GM12801 (cell line): ENCODE data around the gene TRIM25.

Experiments used
- TF ChIP-seq, protein P1 (sequence below): IDR thresholded peaks from one replicate; pipeline ENCODE4 v1.5.1; 2011; ENCODE audit warnings: control low read depth; ENCODE audit not compliant: insufficient read length; ENCODE audit errors: extremely low read depth

The TRIM25 gene

DNA sequence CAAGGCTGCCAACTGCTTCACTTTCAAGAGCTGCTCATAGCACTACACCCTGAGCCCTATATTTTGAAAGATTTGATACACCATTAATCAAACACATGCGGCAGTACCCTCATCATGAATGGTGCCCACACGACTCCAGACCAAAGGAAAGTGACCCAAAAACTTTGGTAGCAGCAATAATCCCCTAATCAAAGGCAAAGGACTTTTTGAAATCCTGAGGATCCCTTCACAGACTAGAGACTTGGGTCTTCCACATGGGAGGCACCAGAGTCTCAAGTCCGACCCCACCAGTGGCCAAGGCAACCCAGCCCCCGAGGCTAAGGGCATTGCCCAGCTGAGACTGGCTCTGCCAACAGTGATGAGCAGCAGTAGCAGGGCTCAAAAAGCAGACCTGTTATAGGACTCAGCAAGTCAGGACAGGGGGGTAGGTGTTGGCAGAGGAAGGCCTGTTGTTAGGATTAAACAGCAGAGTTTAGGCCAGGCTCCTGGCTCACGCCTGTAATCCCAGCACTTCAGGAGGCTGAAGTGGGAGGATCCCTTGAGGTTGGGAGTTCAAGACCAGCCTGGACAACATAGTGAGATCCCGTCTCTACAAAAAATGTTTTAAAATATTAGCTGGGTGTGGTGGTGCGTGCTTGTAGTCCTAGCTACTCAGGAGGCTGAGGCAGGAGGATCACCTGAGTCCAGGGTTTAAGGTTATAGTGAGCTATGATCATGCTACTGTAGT, 3.2 kb downstream of the TRIM25 start:
- TF ChIP-seq, protein P1, sequence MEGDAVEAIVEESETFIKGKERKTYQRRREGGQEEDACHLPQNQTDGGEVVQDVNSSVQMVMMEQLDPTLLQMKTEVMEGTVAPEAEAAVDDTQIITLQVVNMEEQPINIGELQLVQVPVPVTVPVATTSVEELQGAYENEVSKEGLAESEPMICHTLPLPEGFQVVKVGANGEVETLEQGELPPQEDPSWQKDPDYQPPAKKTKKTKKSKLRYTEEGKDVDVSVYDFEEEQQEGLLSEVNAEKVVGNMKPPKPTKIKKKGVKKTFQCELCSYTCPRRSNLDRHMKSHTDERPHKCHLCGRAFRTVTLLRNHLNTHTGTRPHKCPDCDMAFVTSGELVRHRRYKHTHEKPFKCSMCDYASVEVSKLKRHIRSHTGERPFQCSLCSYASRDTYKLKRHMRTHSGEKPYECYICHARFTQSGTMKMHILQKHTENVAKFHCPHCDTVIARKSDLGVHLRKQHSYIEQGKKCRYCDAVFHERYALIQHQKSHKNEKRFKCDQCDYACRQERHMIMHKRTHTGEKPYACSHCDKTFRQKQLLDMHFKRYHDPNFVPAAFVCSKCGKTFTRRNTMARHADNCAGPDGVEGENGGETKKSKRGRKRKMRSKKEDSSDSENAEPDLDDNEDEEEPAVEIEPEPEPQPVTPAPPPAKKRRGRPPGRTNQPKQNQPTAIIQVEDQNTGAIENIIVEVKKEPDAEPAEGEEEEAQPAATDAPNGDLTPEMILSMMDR, result no peak

- TF ChIP-seq, protein P1, result no peak
Measured at GRCh38 chr17:56909742-56910508, 3.9 kb downstream of the TRIM25 start.

DNA sequence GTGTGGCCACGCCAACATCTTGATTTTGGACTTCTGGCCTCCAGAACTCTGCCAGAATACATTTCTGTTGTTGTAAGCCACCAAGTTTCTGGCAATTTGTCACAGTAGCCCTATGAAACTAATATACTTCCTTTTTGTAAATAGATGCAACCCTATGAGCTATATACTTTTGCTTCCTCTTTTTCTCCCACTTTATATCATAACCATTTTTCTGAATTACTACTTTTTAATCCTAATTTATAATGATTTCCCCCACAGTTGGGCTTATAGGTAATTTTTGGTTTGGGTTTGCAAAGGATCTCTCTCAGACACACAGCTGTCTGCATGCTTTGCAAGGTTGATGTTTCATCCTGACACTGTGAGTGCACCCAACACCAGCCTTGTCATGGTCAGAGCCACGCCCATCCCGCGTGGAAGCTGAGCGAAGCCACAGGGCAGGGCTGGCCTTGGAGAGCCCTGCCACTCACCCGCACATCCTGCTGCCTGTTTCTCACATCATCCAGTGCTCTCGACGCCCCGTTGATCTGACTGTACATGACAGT, 5.8 kb downstream of the TRIM25 start:
- TF ChIP-seq, protein P1, result no peak

DNA sequence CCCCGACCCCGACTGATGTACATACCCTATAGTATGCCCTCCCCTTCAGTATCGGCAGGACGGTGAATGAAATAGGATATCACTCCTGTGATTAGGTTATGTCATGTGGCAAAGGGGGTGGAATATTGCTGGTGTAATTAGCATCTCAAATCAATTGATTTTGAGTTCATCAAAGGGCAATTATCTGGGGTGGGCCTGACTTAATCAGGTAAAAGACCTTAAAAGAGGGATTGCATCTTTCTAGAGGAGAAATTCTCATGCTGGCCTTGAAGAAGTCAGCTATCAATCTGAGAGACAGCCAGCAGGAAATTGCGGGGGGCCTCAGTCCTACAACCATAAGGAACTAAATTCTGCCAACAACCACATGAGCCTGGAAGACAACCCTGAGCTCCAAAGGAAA, 10.3 kb downstream of the TRIM25 start:
- TF ChIP-seq, protein P1, result no peak

- TF ChIP-seq, protein P1, result no peak
Measured at GRCh38 chr17:56902348-56902747, 11.5 kb downstream of the TRIM25 start.

DNA sequence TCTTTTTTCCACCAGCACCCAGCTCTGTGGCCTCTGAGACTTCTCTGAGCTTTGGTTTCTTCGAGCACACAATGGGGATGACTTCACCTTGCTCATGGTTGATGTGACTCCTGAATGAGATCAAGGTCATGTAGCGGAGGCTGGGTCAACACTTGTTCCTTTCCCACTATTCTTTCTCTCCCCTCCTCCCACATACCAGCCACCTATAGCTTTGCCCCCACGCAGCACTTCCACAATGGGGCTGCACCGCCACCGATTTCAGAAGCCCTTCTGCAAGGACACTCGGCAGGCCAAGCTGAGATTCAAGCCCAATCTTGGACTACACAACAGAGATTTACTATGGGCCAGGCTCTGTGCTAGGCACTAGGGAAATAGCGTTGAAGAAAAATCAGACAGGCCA, 14.4 kb downstream of the TRIM25 start:
- TF ChIP-seq, protein P1, result no peak

GRCh38 chr17:56898874-56899273, 15.0 kb downstream of the TRIM25 start:
- TF ChIP-seq, protein P1, result no peak
